PC-9 (cell line): ENCODE results near the gene TDRKH. TPM values are rescaled to one million over a fixed set of nuclear protein-coding genes. Genes with fewer than 3 reads are reported as not detected.

Experiments used
- BruUV-seq: library from RNA; stranded (reverse); fragments of 400-500 nt; replicated peaks from 2 replicates; lab custom pipeline; 2021; lab: Mats Ljungman, UMichigan
- CTCF ChIA-PET: fragments of 300-600 bp; sonication (Branson Sonifier 250); formaldehyde crosslinking; loops from one replicate; lab custom pipeline; 2022; ENCODE audit warnings: antibody characterized with exemption; lab: Charles Lee
- POLR2A ChIA-PET: fragments of 300-600 bp; sonication (Branson Sonifier 250); formaldehyde crosslinking; loops from one replicate; lab custom pipeline; 2022; ENCODE audit warnings: antibody characterized with exemption; ENCODE audit not compliant: unreplicated experiment; lab: Charles Lee
- DNase-seq, 2 experiments: peaks; one replicate each; pipeline versions ENCODE4 v3.0.0 to v3.0.0-alpha.2; 2015 to 2022; ENCODE audit warnings: mixed read lengths in 1 of 2
- H2AFZ ChIP-seq: fragments of 200-600 bp; sonication (generic); 2 replicates; pipeline ENCODE4 v1.8.1; 2017; ENCODE audit warnings: antibody characterized with exemption
- H3F3A ChIP-seq: fragments of 200-600 bp; sonication (generic); 2 replicates; pipeline ENCODE4 v1.8.1; 2017; ENCODE audit warnings: antibody characterized with exemption, mild to moderate bottlenecking, low read depth; ENCODE audit not compliant: insufficient read depth
- H3K27ac ChIP-seq: fragments of 200-600 bp; sonication (generic); 2 replicates; pipeline ENCODE4 v1.6.1; 2016; ENCODE audit warnings: mixed run types
- H3K27me3 ChIP-seq: fragments of 200-600 bp; sonication (generic); 2 replicates; pipeline ENCODE4 v1.6.1; 2016; ENCODE audit warnings: low read depth, mixed run types; ENCODE audit not compliant: insufficient read depth
- H3K36me3 ChIP-seq: fragments of 200-600 bp; sonication (generic); 2 replicates; pipeline ENCODE4 v1.6.1; 2016; ENCODE audit warnings: low read depth, mixed run types
- H3K4me1 ChIP-seq: fragments of 200-600 bp; sonication (generic); replicated peaks from 2 replicates; pipeline ENCODE4 v1.6.1; 2016; ENCODE audit warnings: mixed run types; ENCODE audit not compliant: insufficient read depth
- H3K4me2 ChIP-seq: fragments of 200-600 bp; sonication (generic); 2 replicates; pipeline ENCODE4 v1.6.1; 2017; ENCODE audit warnings: mixed run types
- H3K4me3 ChIP-seq: fragments of 200-600 bp; sonication (generic); 2 replicates; pipeline ENCODE4 v1.6.1; 2016; ENCODE audit warnings: mixed run types
- H3K79me2 ChIP-seq: fragments of 200-600 bp; sonication (generic); 2 replicates; pipeline ENCODE4 v1.6.1; 2017; ENCODE audit warnings: low read depth, mixed run types
- H3K9me2 ChIP-seq: fragments of 200-600 bp; sonication (generic); 2 replicates; pipeline ENCODE4 v1.8.1; 2017; ENCODE audit warnings: mild to moderate bottlenecking; ENCODE audit not compliant: insufficient read depth
- H3K9me3 ChIP-seq: fragments of 200-600 bp; sonication (generic); 2 replicates; pipeline ENCODE4 v1.8.1; 2016; ENCODE audit warnings: low read depth; ENCODE audit not compliant: insufficient read depth
- H4K20me1 ChIP-seq: fragments of 200-600 bp; sonication (generic); 2 replicates; pipeline ENCODE4 v1.8.1; 2017; ENCODE audit not compliant: insufficient read depth
- CTCF ChIP-seq: fragments of 200-600 bp; sonication (generic); conservative IDR thresholded peaks from 2 replicates; pipeline ENCODE4 v1.6.1; 2017; ENCODE audit warnings: mixed run types, antibody characterized with exemption, mild to moderate bottlenecking, moderate library complexity
- EZH2 ChIP-seq: fragments of 200-600 bp; sonication (generic); IDR thresholded peaks from 2 replicates; pipeline ENCODE4 v1.8.0; 2017; ENCODE audit warnings: antibody characterized with exemption, low read depth
- intact Hi-C: fragments of 100-400 bp; cut with micrococcal nuclease; formaldehyde crosslinking; loops from one replicate; pipeline ENCODE4 v1.10.0; 2022; ENCODE audit not compliant: unreplicated experiment
- total RNA-seq: library from RNA; stranded (reverse); gene quantifications from 2 replicates; pipeline ENCODE4 v1.2.3, GENCODE V29; 2021

TDRKH gene
- total RNA-seq, 1 experiment from 2014 or later, result 17.3 TPM

GRCh38 chr1:151817353-151817730 lies 27.0 kb upstream of the TDRKH start:
- Histone ChIP-seq H4K20me1 (no peaks in the 10 kb centered on the region), H3F3A (0 out of 2 replicates have a peak, but pooled peaks cover 6% of the 10 kb centered on the region), H2AFZ (no peak overlapping the region), H3K27me3 (no peaks in the 10 kb centered on the region), H3K4me1 (peaks cover 20% of the 10 kb centered on the region), H3K36me3 (no peaks in the 10 kb centered on the region), H3K9me3 (no peaks in the 10 kb centered on the region), H3K79me2 (no peaks in the 10 kb centered on the region), H3K4me2 (no peak overlapping the region), H3K27ac (no peak overlapping the region), H3K9me2 (no peaks in the 10 kb centered on the region), H3K4me3 (no peak overlapping the region)
- no peak for TF ChIP-seq EZH2
- POLR2A ChIA-PET, result no interaction called here
- intact Hi-C loops, result no loop called here
- peak in 1 of 2 experiments; percentile 3 for DNase-seq
- CTCF ChIA-PET, result interaction anchor here (0.6 kb wide), 2 partner anchors 17 to 64 kb away, joined by 5 to 7 read pairs; no protein-coding TSS in a partner anchor
- no TSS peak for BruUV-seq

DNA sequence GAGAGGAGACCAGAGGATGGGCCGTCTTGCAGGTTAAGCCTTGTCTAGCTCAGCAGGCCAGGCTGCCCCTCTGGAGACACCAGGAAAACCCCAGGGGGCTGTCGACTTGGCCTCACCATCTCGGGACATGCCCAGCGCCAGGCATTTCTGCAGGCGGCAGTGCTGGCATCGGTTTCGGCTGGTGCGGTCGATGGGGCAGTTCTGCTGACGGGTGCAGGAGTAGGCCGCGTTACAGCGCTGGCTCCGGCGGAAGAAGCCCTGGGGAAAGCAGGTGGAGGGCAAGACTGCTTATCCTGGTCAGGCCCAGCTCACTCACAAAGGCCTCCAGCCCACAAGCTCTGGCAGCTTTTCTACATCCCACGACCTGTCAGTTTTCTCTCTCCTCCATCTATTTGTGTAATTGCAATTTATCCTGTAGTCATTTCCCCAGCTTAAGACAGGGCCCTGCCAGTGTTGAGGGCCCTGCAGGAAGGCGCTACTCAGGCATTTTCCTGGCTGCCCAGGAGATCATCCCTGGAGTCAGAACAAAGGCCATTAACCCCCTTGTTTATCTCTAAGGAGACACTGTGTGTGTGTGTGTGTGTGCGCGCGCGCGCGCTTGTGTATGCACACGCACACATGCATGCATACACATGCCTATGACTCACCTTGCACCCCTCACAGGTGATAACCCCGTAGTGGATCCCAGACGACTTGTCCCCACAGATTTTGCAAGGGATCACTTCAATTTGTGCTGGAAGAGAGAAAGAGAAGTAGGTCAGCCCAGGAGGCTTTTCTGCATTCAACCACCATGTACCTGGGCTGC lies 26.4 kb upstream of the TDRKH start:
- Histone ChIP-seq H3K9me2 (no peaks in the 10 kb centered on the region), H2AFZ (no peak overlapping the region), H3K4me2 (no peak overlapping the region), H3K9me3 (no peaks in the 10 kb centered on the region), H3F3A (0 out of 2 replicates have a peak, but pooled peaks cover 6% of the 10 kb centered on the region), H4K20me1 (no peaks in the 10 kb centered on the region), H3K4me3 (no peak overlapping the region), H3K4me1 (peaks cover 20% of the 10 kb centered on the region), H3K79me2 (no peaks in the 10 kb centered on the region), H3K27ac (no peak overlapping the region), H3K27me3 (no peaks in the 10 kb centered on the region), H3K36me3 (no peaks in the 10 kb centered on the region)
- no TSS peak for BruUV-seq
- ChIA-PET POLR2A (no interaction called here), CTCF (interaction anchor here (0.6 kb wide), 1 partner anchor 65 kb away, joined by 5 read pairs; no protein-coding TSS in a partner anchor)
- DNase-seq, result peak in 1 of 2 experiments; percentile 11
- intact Hi-C loops, result no loop called here
- TF ChIP-seq CTCF, result no peak
- no peak for TF ChIP-seq EZH2

DNA sequence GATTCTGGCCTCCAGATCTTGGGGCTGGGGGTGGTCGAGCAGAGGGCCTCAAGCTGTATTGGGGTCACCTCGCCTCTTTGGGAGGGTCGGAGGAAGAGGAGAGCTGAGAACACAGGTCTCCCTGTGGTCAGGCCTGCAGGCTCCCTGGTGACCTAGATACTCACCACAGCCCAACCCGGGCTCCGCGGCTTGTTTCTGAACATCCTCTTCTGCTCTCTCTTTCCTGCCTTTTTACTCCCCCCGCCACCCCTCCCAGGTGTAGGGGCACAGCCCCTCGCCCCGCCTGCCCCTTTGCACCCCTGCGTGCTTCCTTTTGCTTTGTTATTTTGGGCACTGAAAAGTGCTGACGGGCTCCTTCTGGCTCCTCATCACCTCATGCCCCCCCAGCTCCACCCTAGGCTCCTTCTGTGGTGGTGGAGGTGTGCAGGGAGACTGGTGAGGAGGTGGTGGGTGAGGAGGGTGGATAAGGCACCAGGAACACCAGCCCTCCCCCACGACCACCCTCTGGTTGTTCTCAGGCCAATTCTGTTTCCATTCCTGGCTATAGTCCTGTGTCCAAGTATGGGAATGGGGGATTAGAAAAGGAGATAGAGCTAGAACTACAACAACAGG lies 25.5 kb upstream of the TDRKH start:
- 0 out of 2 replicates have a peak, but pooled peaks cover 5% of the 10 kb centered on the region for H3F3A ChIP-seq
- intact Hi-C loops, result no loop called here
- DNase-seq, result no peak
- TF ChIP-seq CTCF, result no peak
- no peak for TF ChIP-seq EZH2
- H3K9me3 ChIP-seq, result no peaks in the 10 kb centered on the region
- no peaks in the 10 kb centered on the region for H3K36me3 ChIP-seq
- H3K4me1 ChIP-seq, result peaks cover 12% of the 10 kb centered on the region
- no peak overlapping the region for H3K4me3 ChIP-seq
- BruUV-seq, result no TSS peak
- H3K9me2 ChIP-seq, result no peaks in the 10 kb centered on the region
- no peaks in the 10 kb centered on the region for H3K79me2 ChIP-seq
- no peak overlapping the region for H2AFZ ChIP-seq
- no peaks in the 10 kb centered on the region for H4K20me1 ChIP-seq
- H3K27ac ChIP-seq, result no peak overlapping the region
- ChIA-PET CTCF (no interaction called here), POLR2A (no interaction called here)
- no peaks in the 10 kb centered on the region for H3K27me3 ChIP-seq
- no peak overlapping the region for H3K4me2 ChIP-seq
